Keratinocyte (primary cell): ENCODE data around the gene KRT27. TPM values are rescaled to one million over a fixed set of nuclear protein-coding genes. Genes with fewer than 3 reads are reported as not detected.

Experiments used
- DNase-seq: peaks from one replicate; pipeline ENCODE4 v3.0.0-alpha.2; 2011; ENCODE audit warnings: low read depth, missing footprints, low spot score
- FAIRE-seq: peaks from 2 replicates; lab custom pipeline; 2011; peaks lifted over from hg19 to GRCh38; lab: Jason Lieb, UNC
- H2AFZ ChIP-seq: 2 replicates; pipeline ENCODE4 v1.6.0; 2012; ENCODE audit warnings: low read length, control low read depth, inconsistent platforms; ENCODE audit not compliant: control insufficient read depth
- H3K27ac ChIP-seq: 2 replicates; pipeline ENCODE4 v1.5.1; 2011; ENCODE audit warnings: low read length; ENCODE audit not compliant: control insufficient read depth, insufficient read depth
- H3K27me3 ChIP-seq: 3 replicates; pipeline ENCODE4 v1.6.0; 2011; ENCODE audit warnings: low read length; ENCODE audit not compliant: control insufficient read depth, insufficient read depth; ENCODE audit errors: extremely low read depth
- H3K36me3 ChIP-seq, 2 experiments: 2 replicates in 1 of 2; 3 replicates in 1 of 2; pipeline ENCODE4 v1.5.1; 2011; ENCODE audit warnings: low read length in 2 of 2, mild to moderate bottlenecking in 1 of 2; ENCODE audit not compliant: control insufficient read depth in 2 of 2, insufficient read depth in 2 of 2; ENCODE audit errors: extremely low read depth in 1 of 2
- H3K4me1 ChIP-seq: 3 replicates; pipeline ENCODE4 v1.5.1; 2011; ENCODE audit warnings: low read length; ENCODE audit not compliant: control insufficient read depth, insufficient read depth; ENCODE audit errors: extremely low read depth
- H3K4me2 ChIP-seq: 3 replicates; pipeline ENCODE4 v1.6.0; 2011; ENCODE audit warnings: low read depth, low read length; ENCODE audit not compliant: control insufficient read depth, insufficient read depth; ENCODE audit errors: extremely low read depth
- H3K4me3 ChIP-seq, 3 experiments: fragments of 200-600 bp in 1 of 3; sonication (generic) in 1 of 3; 2 replicates in 2 of 3; 3 replicates in 1 of 3; pipeline ENCODE4 v1.5.1; 2011 to 2016; ENCODE audit warnings: low read length in 3 of 3, mild to moderate bottlenecking in 3 of 3, control low read depth in 2 of 3, inconsistent platforms in 1 of 3, low read depth in 1 of 3, mixed read lengths in 1 of 3, mixed run types in 1 of 3, moderate library complexity in 1 of 3; ENCODE audit not compliant: control insufficient read depth in 2 of 3, insufficient read depth in 2 of 3; ENCODE audit errors: extremely low read depth in 1 of 3
- H3K79me2 ChIP-seq: 2 replicates; pipeline ENCODE4 v1.6.0; 2012; ENCODE audit warnings: low read length; ENCODE audit not compliant: control insufficient read depth, insufficient read depth
- H3K9ac ChIP-seq: 3 replicates; pipeline ENCODE4 v1.6.0; 2011; ENCODE audit warnings: low read length; ENCODE audit not compliant: control insufficient read depth, insufficient read depth; ENCODE audit errors: extremely low read depth
- H3K9me1 ChIP-seq: 3 replicates; pipeline ENCODE4 v1.6.0; 2011; ENCODE audit warnings: low read length; ENCODE audit not compliant: control insufficient read depth, insufficient read depth; ENCODE audit errors: extremely low read depth
- H3K9me3 ChIP-seq: 2 replicates; pipeline ENCODE4 v1.5.1; 2012; ENCODE audit warnings: low read depth, low read length; ENCODE audit not compliant: control insufficient read depth
- H4K20me1 ChIP-seq: 3 replicates; pipeline ENCODE4 v1.6.0; 2011; ENCODE audit warnings: low read length; ENCODE audit not compliant: control insufficient read depth, insufficient read depth; ENCODE audit errors: extremely low read depth
- EZH2 ChIP-seq: IDR thresholded peaks from one replicate; pipeline ENCODE4 v1.6.1; 2012; ENCODE audit warnings: inconsistent platforms, mild to moderate bottlenecking, low read length, moderate library complexity
- dilution Hi-C: fragments of 300-500 bp; cut with MboI; formaldehyde crosslinking; loops from one replicate; pipeline ENCODE4 v1.7.0; 2020; ENCODE audit warnings: low sequenced_read_pairs; ENCODE audit not compliant: extremely low pct_ligation_motif_present
- polyA plus RNA-seq, 5 experiments: library from polyadenylated mRNA; depleted of rRNA in 3 of 5; stranded (reverse) in 3 of 5; stranded (forward) in 1 of 5; unstranded in 1 of 5; fragments of >200 nt; gene quantifications; 1 replicate in 1 of 5; 2 replicates in 3 of 5; 3 replicates in 1 of 5; pipeline versions ENCODE4 v1.2.1 to v1.2.3, GENCODE V29; 2011 to 2012; ENCODE audit warnings: missing spikeins in 2 of 5, low read depth in 1 of 5, low replicate concordance in 1 of 5
- TF ChIP-seq, protein P1 (sequence below), 3 experiments: IDR thresholded peaks in 1 of 3; conservative IDR thresholded peaks in 1 of 3; optimal IDR thresholded peaks in 1 of 3; 2 replicates in 2 of 3; 3 replicates in 1 of 3; pipeline versions ENCODE3 to v1.5.1; 2011; ENCODE audit warnings: low read length in 3 of 3, mild to moderate bottlenecking in 3 of 3, moderate library complexity in 2 of 3, control low read depth in 1 of 3, inconsistent platforms in 1 of 3; ENCODE audit not compliant: insufficient read depth in 2 of 3; ENCODE audit errors: extremely low read depth in 1 of 3

KRT27 gene
- polyA plus RNA-seq, 1 donor (not counting 4 experiments of a cell fraction or from before 2014, with no cell fraction given) = not detected

DNA sequence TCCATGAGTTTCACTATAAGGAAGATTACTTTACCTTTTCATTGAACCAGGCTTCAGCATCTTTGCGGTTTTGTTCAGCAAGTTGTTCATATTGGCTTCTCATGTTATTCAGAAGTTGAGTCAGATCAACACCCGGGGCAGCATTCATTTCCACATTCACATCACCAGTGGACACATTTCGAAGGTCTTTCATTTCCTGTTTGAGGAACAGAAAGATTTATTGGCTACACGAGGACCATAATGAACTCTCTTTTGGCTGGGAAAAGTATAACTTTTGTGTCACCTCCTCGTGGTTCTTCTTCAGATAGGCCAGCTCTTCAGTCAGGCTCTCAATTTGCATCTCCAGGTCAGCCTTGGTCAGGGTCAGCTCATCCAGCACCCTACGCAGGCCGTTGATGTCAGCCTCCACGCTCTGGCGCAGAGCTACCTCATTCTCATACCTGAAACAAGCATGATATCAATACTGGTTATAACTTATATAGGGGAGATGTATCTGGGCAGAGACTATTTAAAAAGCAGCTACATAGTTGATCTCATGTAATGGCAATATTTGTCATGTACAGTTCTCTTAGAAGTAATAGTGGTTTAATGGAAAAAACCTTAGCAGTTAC, 38.0 kb upstream of the KRT27 start:
- dilution Hi-C loops = no loop called here
- H3K9me3 ChIP-seq = no peaks in the 10 kb centered on the region
- H3K4me3 ChIP-seq = peak overlapping the region in 1 of 3 experiments; percentile 88
- no peaks in the 10 kb centered on the region for H3K9me1 ChIP-seq
- peak overlapping the region; percentile 75 for H3K4me2 ChIP-seq
- DNase-seq (no peak), FAIRE-seq (no peak)
- no peak for TF ChIP-seq EZH2
- TF ChIP-seq, protein P1, sequence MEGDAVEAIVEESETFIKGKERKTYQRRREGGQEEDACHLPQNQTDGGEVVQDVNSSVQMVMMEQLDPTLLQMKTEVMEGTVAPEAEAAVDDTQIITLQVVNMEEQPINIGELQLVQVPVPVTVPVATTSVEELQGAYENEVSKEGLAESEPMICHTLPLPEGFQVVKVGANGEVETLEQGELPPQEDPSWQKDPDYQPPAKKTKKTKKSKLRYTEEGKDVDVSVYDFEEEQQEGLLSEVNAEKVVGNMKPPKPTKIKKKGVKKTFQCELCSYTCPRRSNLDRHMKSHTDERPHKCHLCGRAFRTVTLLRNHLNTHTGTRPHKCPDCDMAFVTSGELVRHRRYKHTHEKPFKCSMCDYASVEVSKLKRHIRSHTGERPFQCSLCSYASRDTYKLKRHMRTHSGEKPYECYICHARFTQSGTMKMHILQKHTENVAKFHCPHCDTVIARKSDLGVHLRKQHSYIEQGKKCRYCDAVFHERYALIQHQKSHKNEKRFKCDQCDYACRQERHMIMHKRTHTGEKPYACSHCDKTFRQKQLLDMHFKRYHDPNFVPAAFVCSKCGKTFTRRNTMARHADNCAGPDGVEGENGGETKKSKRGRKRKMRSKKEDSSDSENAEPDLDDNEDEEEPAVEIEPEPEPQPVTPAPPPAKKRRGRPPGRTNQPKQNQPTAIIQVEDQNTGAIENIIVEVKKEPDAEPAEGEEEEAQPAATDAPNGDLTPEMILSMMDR (optimal IDR thresholded peaks at IDR 0.05 in 1 of 3, IDR thresholded peaks at IDR 0.05 in 1 of 3, conservative IDR thresholded peaks at IDR 0.05 in 1 of 3; ENCODE audit: extremely low read depth in 1 of 3, insufficient read depth in 2 of 3, low read length in 3 of 3) = no peak
- H4K20me1 ChIP-seq = no peaks in the 10 kb centered on the region
- no peaks in the 10 kb centered on the region for H3K27me3 ChIP-seq
- H3K27ac ChIP-seq = no peak overlapping the region
- peaks cover 4 to 8% of the 10 kb centered on the region in 2 experiments for H3K36me3 ChIP-seq
- peaks cover 17% of the 10 kb centered on the region for H3K4me1 ChIP-seq
- H3K9ac ChIP-seq = no peak overlapping the region
- peaks cover 12% of the 10 kb centered on the region for H3K79me2 ChIP-seq
- H2AFZ ChIP-seq = no peak overlapping the region

DNA sequence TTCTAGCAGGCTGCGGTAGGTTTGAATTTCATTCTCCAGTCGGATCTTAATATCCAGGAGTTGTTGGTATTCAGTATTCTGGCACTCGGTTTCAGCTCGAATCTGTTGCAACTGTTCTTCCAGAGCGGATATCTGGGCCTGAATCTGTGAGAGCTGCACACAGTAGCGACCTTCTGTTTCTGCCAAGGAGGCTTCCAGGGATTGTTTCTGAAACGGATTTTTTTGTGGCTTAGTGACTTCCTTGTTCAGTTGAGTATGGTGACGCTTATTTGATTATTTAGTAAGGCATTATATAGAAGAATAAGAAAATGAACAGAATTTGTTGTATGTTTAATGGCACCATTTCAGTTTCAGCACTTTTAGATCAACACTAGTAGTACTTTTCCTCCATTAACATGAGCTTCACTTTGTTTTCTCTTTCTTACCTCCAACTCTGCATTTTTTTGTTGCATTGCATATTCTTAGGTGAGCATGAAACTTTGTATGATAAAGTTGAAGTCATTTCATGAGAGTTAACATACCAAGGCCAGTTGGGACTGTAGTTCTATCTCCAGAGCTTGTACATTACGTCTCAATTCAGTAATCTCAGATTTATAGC, 37.3 kb upstream of the KRT27 start:
- Histone ChIP-seq H3K9ac (peak overlapping the region; percentile 74), H2AFZ (peak overlapping the region; percentile 72), H3K9me3 (no peaks in the 10 kb centered on the region), H3K79me2 (peaks cover 12% of the 10 kb centered on the region), H3K36me3 (peaks cover 4 to 8% of the 10 kb centered on the region in 2 experiments), H3K27ac (peak overlapping the region; percentile 60), H3K4me2 (peak overlapping the region; percentile 75), H3K4me1 (peaks cover 17% of the 10 kb centered on the region), H3K9me1 (no peaks in the 10 kb centered on the region), H3K27me3 (no peaks in the 10 kb centered on the region), H3K4me3 (peak overlapping the region; percentile 61 to 88 (median 68)), H4K20me1 (no peaks in the 10 kb centered on the region)
- DNase-seq = no peak
- no peak for FAIRE-seq
- TF ChIP-seq, protein P1 (optimal IDR thresholded peaks at IDR 0.05 in 1 of 3, IDR thresholded peaks at IDR 0.05 in 1 of 3, conservative IDR thresholded peaks at IDR 0.05 in 1 of 3; ENCODE audit: extremely low read depth in 1 of 3, insufficient read depth in 2 of 3, low read length in 3 of 3) = no peak
- TF ChIP-seq EZH2 = no peak
- dilution Hi-C loops = no loop called here
